Mononuclear cell (primary cell): Measurements from ENCODE around the gene ACVR1. TPM values are rescaled to one million over a fixed set of nuclear protein-coding genes. Genes with fewer than 3 reads are reported as not detected.
"Not testable (repeated sequence)": the region's sequence is repeated elsewhere in the genome, so short reads cannot be mapped to it uniquely, and the experiment has no call there.

Experiments used
- H3K27me3 ChIP-seq: 2 replicates; pipeline ENCODE4 v1.6.0; 2011; ENCODE audit warnings: low read length, control low read depth; ENCODE audit not compliant: insufficient read depth
- H3K4me1 ChIP-seq: 2 replicates; pipeline ENCODE4 v1.5.1; 2011; ENCODE audit warnings: mild to moderate bottlenecking, low read length, control low read depth; ENCODE audit not compliant: insufficient read depth
- H3K4me3 ChIP-seq: 2 replicates; pipeline ENCODE4 v1.5.1; 2011; ENCODE audit warnings: mild to moderate bottlenecking, low read length, moderate library complexity
- H3K9me3 ChIP-seq: 2 replicates; pipeline ENCODE4 v1.5.1; 2011; ENCODE audit warnings: low read depth, mild to moderate bottlenecking, control low read depth, low read length
- total RNA-seq: library from RNA; depleted of rRNA; stranded (reverse); fragments of >200 nt; gene quantifications from one replicate; pipeline ENCODE4 v1.2.3, GENCODE V29; 2012

Gene ACVR1
- total RNA-seq, 1 donor = 8.1 TPM

DNA sequence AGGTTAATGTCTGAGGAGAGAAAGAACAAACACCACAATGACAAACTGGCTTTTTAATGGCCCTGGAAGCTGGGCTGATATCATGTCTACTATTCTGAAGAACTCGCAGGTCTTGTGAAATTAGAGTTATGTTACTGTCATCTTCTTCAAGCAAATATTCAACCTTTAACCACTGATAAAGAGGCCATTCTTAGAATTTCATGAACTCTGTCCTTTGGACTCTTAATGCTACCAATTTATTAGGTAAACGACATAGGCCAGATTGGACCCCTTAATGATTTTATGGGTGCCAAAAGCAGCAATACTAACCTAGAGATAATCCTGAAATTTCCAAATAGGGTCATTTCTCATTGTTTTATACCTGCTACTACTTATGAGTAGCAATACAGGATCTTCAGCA lies 138.5 kb downstream of the ACVR1 start:
- Histone ChIP-seq H3K4me3 (no peak overlapping the region), H3K9me3 (no peaks in the 10 kb centered on the region), H3K4me1 (no peaks in the 10 kb centered on the region)

DNA sequence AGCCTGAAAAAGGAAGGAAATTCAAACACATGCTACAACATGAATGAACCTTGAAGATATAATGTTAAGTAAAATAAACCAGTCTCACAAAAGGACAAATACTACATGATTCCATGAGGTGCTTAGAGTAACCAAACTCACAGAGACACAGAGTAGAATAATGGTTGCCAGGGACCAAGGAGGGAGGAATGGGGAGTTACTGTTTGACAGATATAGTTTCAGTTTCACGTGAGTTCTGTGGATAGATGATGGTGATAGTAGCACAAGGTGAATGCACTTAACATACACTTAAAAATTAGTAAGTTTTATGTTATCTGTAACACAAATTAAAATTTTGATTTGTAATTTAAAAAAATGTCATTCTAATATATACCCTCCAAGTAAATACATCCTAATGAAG lies 140.6 kb downstream of the ACVR1 start:
- H3K4me1 ChIP-seq = no peaks in the 10 kb centered on the region
- no peak overlapping the region for H3K4me3 ChIP-seq
- no peaks in the 10 kb centered on the region for H3K9me3 ChIP-seq
- H3K27me3 ChIP-seq = no peaks in the 10 kb centered on the region

More for the DNA sequence above, 138.5 kb downstream of the ACVR1 start:
- no peaks in the 10 kb centered on the region for H3K27me3 ChIP-seq

DNA sequence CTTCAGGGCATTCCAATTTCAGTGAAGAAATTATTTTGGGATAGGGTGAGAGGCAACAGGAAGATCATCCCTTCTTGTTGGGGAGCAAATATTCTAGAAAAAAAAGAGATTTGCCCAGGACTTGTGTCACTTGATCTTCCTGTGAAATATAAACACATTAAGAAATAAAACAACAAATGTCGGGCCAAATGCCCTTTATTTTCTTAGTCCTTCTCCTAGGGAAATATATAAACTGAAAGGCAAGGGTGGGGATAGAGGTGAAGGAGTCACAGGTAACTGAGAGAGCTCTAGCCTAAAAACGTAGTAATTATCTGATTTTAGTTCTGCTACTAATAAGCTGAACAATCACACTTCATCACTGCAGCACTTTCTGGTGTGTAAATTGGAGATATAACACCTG lies 142.9 kb downstream of the ACVR1 start:
- Histone ChIP-seq H3K4me1 (no peaks in the 10 kb centered on the region), H3K9me3 (peaks cover 5% of the 10 kb centered on the region), H3K27me3 (no peaks in the 10 kb centered on the region), H3K4me3 (no peak overlapping the region)

DNA sequence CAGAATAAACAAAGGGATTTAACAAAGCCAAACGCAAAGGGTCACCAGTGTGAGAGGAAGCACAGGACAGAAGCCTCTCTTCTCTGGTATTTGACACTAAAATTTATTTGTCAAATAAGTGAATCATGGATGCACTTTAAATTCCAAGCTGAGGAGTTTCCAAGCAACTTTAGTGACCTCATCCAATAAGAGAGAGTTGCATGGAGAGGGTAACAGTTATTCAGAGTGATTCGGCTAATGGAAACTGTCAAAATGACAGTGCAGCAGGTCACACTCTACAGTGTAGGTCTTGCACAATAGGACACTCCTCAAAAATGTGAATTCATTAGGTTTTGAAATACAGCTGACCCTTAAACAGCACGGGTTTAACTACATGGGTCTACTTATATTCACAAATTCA lies 143.5 kb downstream of the ACVR1 start:
- H3K4me1 ChIP-seq = no peaks in the 10 kb centered on the region
- peaks cover 5% of the 10 kb centered on the region for H3K9me3 ChIP-seq
- H3K4me3 ChIP-seq = no peak overlapping the region

DNA sequence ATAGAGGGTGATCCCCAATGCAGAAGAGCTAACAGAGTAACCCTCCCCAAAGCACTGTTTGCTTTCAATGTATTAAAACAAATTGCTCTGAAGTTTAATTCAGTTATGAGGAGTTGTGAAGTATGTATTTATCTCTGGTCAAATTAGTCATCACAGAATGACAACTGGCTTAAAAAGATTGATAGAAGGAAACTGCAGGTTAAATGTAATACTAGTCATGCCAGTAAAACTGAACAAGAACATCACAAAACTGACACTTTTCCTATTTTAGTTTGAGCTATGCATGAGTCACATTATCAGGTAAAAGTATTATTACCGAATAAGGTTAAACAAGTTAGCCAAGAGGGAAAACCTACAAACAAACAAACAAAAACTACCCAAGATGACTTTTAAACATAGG lies 148.4 kb downstream of the ACVR1 start:
- H3K27me3 ChIP-seq = no peaks in the 10 kb centered on the region
- H3K9me3 ChIP-seq = peaks cover 19% of the 10 kb centered on the region
- no peak overlapping the region for H3K4me3 ChIP-seq
- H3K4me1 ChIP-seq = no peaks in the 10 kb centered on the region

More for the DNA sequence above, 143.5 kb downstream of the ACVR1 start:
- no peaks in the 10 kb centered on the region for H3K27me3 ChIP-seq

DNA sequence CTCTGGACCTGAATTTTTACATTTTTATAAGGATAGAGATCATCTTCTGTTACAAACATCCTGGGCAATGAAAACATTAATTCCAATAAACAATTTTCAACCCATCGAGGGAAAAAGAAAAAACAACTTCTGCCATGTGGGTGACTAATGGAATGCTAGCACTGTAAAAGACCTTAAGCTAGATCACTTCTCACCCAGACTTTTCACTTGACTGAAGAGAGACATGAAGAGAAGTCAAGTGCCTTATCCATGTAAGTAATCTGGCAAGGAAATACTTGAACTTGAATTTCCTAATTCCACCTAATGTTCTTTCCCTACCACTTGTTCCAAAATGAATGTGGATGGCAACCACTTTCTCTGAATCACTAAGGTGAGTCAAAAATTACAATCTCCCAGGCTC lies 149.2 kb downstream of the ACVR1 start:
- Histone ChIP-seq H3K4me3 (no peak overlapping the region), H3K4me1 (no peaks in the 10 kb centered on the region), H3K9me3 (peaks cover 27% of the 10 kb centered on the region), H3K27me3 (no peaks in the 10 kb centered on the region)

DNA sequence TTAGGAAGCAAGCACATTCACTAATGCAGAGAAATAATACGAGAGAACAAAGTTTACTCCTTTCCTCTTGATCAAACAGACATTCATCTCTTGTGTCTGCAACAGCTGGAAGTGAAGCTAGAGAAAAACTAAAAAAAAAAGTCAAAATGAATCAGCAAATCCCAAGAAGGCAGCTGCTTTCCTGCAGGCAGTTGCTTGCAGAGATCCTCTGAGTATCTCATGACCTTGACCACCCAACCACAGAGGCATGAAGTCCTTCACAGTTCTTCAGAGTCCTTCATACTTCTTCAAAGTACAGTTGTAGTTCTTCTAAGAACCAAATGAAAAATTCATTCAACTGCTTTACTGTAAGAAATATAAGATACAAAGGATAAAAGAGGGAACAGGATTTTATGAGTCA lies 150.3 kb downstream of the ACVR1 start:
- H3K4me1 ChIP-seq = no peaks in the 10 kb centered on the region
- peaks cover 31% of the 10 kb centered on the region for H3K9me3 ChIP-seq
- H3K27me3 ChIP-seq = no peaks in the 10 kb centered on the region
- no peak overlapping the region for H3K4me3 ChIP-seq

DNA sequence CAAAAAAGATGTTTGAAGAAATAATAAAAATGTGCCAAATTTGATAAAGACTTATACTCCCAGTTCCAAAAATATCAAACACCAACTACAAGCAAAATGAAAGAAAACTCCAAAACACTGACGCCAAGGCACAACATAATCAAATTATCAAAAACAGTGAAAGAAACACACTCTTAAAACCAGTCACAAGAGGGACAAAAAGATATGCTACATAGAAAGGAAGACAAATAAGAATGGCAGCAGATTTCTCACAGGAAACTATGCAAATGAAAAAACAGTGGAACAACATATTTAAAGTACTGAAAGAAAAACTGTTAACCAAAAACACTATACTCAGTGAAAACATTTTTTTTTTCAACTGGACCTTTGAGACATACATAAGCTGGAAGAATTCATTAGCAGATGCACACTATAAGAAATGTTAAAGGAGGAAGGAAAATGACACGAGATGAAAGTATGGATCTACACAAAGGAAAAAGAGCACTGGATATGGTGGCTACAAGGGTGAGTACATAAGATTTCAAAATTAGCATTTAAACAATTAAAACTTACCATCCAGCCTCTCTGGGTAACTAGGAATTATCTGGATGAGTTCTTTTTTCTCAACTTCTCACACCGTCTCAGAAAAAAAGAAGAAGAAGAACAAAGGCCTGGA lies 153.4 kb downstream of the ACVR1 start:
- peaks cover 27% of the 10 kb centered on the region for H3K9me3 ChIP-seq
- H3K4me1 ChIP-seq = no peaks in the 10 kb centered on the region
- no peaks in the 10 kb centered on the region for H3K27me3 ChIP-seq
- no peak overlapping the region for H3K4me3 ChIP-seq

- Histone ChIP-seq H3K4me3 (no peak overlapping the region), H3K4me1 (no peaks in the 10 kb centered on the region), H3K9me3 (peaks cover 27% of the 10 kb centered on the region), H3K27me3 (no peaks in the 10 kb centered on the region)
These were observed 155.6 kb downstream of the ACVR1 start for GRCh38 chr2:157720504-157720903.

- not testable (repeated sequence) for H3K4me3 ChIP-seq, H3K27me3 ChIP-seq, H3K4me1 ChIP-seq
- peaks cover 14% of the 10 kb centered on the region for H3K9me3 ChIP-seq
These were observed 171.5 kb downstream of the ACVR1 start for GRCh38 chr2:157704653-157705052.

GRCh38 chr2:157704148-157704547 lies 172.0 kb downstream of the ACVR1 start:
- H3K4me1 ChIP-seq, H3K27me3 ChIP-seq, H3K4me3 ChIP-seq: not testable (repeated sequence)
- peaks cover 14% of the 10 kb centered on the region for H3K9me3 ChIP-seq

DNA sequence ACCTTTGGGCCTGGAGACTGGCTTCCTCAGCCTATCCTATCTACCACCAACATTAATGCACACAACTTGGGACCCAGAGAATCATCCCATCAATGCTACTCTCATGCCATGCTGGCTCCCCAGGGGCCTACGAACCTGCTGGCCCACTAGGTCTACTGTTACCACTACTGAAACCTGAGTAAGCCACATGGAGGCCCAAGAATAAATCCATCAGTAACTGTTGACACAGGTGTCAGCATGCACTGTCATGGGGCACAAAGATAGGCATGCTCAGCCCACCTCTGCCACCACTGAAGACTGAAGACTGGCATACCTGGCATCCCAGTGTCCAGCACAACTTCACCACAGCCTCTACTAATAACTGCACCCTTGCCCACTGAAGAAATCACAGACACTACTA lies 176.3 kb downstream of the ACVR1 start:
- Histone ChIP-seq H3K4me1 (no peaks in the 10 kb centered on the region), H3K4me3 (no peak overlapping the region), H3K9me3 (peaks cover 14% of the 10 kb centered on the region), H3K27me3 (no peaks in the 10 kb centered on the region)

DNA sequence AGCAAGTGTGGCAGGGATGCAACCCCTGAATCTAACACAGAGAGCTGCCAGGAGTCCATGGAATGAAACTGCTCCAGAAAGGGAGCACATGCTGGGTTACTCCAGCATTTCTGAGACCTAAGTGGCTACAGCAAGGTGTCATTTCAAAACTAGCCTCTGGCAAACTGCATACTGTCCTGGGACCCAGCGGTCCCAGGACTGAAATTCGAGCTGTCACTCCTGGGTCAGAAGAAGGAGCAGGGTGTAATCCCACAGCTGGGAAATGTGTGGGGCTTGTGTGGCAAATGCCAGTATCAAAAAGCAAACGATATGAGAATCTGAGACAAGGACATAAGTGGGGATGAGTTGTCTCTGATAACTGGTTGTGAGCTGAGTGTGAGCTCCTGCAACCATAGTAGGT lies 177.1 kb downstream of the ACVR1 start:
- no peaks in the 10 kb centered on the region for H3K4me1 ChIP-seq
- no peak overlapping the region for H3K4me3 ChIP-seq
- peaks cover 14% of the 10 kb centered on the region for H3K9me3 ChIP-seq
- no peaks in the 10 kb centered on the region for H3K27me3 ChIP-seq

DNA sequence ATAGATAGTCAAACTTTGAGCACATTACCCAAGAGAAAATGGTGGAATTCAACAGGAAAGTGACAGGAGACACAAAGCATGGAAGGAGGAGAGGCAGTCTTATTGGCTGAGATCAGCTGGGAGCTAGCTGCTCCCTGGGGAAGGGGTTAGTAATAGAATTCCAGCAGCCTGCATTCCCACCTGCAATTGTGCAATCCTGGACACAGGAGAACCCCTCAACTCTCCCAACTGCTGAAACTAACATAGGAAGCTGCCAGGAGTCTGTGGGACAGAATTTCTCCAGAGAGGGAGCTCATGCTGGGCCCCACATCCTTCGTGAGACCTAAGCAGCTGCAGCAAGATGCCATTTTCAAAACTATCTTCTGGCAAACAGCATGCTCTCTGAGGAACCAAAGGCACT lies 177.7 kb downstream of the ACVR1 start:
- H3K4me3 ChIP-seq = no peak overlapping the region
- H3K9me3 ChIP-seq = peaks cover 14% of the 10 kb centered on the region
- H3K4me1 ChIP-seq = no peaks in the 10 kb centered on the region
- H3K27me3 ChIP-seq = no peaks in the 10 kb centered on the region

- no peaks in the 10 kb centered on the region for H3K27me3 ChIP-seq
- peaks cover 8% of the 10 kb centered on the region for H3K9me3 ChIP-seq
- H3K4me3 ChIP-seq = no peak overlapping the region
- no peaks in the 10 kb centered on the region for H3K4me1 ChIP-seq
These were observed 180.1 kb downstream of the ACVR1 start for GRCh38 chr2:157696036-157696435.

GRCh38 chr2:157692768-157693167 lies 183.4 kb downstream of the ACVR1 start:
- H3K4me3 ChIP-seq = no peak overlapping the region
- no peaks in the 10 kb centered on the region for H3K9me3 ChIP-seq
- H3K27me3 ChIP-seq = no peaks in the 10 kb centered on the region
- H3K4me1 ChIP-seq = no peaks in the 10 kb centered on the region
